ENCODE measurements around the gene RBBP4.
A peak's percentile ranks its signal among the peaks of the same experiment; 100 is the strongest.

The RBBP4 gene

GRCh38 chr1:32724678-32725614 is 73.9 kb downstream of the RBBP4 start:
- no peak for DNase-seq

- DNase-seq, result no peak
Observed at GRCh38 chr1:32725615-32725982, 74.6 kb downstream of the RBBP4 start.

GRCh38 chr1:32727876-32728275 is 76.9 kb downstream of the RBBP4 start:
- no peak for DNase-seq

GRCh38 chr1:32728413-32729077 is 77.5 kb downstream of the RBBP4 start:
- no peak for DNase-seq

DNA sequence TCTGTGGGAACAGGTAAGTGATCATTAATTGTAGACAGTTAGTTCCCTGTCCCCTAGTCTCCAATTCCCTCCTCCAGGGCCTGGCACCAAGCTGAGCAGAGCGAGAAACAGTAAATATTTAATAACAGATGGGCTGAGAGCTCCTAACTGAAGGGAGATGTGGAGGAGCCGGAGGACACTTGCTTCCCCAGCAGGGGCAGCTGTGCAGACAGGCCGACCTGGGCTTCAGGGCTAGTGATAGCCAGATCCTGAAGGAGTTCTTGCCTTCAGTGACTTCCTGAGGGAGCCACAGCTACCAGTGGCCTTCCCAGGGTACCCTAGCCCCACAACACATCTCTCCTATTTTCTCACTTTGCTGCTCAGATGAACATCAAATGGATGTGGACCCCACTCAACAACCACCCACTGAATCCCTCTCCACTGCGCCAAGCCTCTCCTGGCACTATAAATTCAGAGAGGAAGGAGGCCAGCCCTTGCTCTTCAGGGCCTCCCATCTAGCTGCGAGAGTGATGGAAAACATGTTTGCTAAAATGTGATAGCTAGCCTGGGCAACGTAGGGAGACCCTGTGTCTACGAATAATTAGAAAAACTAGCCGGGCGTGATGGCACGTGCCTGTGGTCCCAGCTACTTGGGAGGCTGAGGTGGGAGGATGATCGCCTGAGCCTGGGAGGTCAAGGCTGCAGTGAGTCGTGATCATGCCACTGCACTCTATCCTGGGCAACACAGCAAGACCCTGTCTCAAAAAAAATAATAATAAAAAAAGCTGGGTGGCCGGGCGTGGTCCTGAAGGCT is 78.4 kb downstream of the RBBP4 start:
- no peak for DNase-seq

DNA sequence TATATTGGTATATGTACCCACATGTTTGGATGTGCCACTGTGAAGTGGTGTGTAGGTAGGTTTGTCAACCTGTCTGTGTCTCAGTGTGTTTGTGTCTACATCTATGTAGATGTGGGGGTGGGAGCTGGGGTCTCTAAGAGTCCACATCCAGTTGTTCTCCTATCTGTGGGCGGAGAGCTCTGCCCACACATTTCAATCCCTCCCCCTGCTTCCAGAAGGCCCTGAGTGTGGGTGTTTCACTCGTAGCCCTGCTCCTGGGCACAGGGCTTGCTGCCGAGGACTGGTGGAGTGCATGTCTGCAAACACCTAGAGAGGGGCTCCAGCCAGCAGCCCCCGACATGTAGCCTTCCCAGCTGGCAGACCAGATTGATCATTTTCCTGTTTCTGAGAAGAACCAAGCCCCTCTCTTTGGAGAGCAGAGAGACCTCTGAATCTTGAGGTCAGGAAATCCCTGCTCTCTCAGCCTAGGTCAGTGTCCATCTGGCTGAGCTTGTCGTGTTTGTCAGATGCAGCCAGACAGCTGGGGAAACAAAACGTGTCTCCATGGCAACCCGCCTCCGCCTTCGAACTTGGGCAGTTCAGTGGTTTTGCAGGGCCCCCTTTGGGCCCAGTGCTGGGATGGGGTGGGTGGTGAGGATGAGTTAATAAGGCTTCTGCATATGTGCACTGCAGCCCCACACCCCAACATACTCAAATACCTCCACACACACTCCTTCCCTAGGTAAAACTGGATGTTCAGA is 82.7 kb downstream of the RBBP4 start:
- peak; percentile 70 for DNase-seq

Data from right forelimb (tissue), 1 donor.